Measurements from ENCODE around the gene OTOP1. TPM values are rescaled to one million over a fixed set of nuclear protein-coding genes. Genes with fewer than 3 reads are reported as not detected.

OTOP1 gene
- total and polyA plus RNA-seq, 2 of the 4 experiments (the other 2 are of a cell fraction), result not detected

DNA sequence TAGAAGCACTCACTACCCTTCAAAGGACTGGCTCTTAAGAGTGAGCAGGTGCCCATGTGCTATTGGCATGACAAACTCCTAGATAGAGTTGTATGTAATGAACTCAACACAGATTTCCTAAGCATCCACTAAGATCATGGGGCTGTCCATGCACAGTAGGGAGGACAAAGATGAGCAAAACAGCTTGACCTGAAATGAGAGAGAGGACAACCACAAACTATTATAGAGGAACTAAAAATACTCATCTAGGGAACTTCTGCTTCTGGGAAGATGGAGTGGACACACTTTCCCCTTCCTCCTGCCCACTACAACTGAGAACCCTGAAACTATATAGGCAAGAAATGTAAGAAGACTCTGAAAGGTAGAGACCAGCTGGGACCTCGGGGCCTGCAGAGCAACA, 42.0 kb upstream of the OTOP1 start:
- H3K36me3 ChIP-seq (ENCODE audit: control insufficient read depth, insufficient read depth, low read length), result peaks cover 25% of the 10 kb centered on the region
- no TSS peak for BruUV-seq (replicated peaks)
- dilution Hi-C loops (cut with HindIII; ENCODE audit: low sequenced_read_pairs, unreplicated experiment), result no loop called here

More for the DNA sequence above, 42.0 kb upstream of the OTOP1 start:
- H3K23ac ChIP-seq (ENCODE audit: low read depth, low read length), result no peak overlapping the region
- whole genome bisulfite sequencing, 2 experiments (ENCODE audit: extremely low coverage in 2 of 2, insufficient read length in 1 of 2), result no CpG with 5 or more reads among the region's 1 CpG
- no peak overlapping the region for H4K5ac ChIP-seq (ENCODE audit: low read depth, low read length)
- no peak overlapping the region for H3K14ac ChIP-seq (replicated peaks; ENCODE audit: low read depth, low read length)
- no peak overlapping the region for H3K4me3 ChIP-seq (ENCODE audit: insufficient read depth, low read depth, low read length)
- H2BK120ac ChIP-seq (ENCODE audit: low read depth, low read length), result no peak overlapping the region
- ChIA-PET POLR2A (ENCODE audit: unreplicated experiment) (no interaction called here), CTCF (interaction anchor here (1.6 kb wide), 1 partner anchor 9 kb away, joined by 5 read pairs; no protein-coding TSS in a partner anchor)
- intact Hi-C loops (cut with micrococcal nuclease), result no loop called here
- H2AK5ac ChIP-seq (ENCODE audit: low read depth, low read length), result no peak overlapping the region
- no peak overlapping the region for H3K18ac ChIP-seq (ENCODE audit: low read depth, low read length)
- H4K8ac ChIP-seq (ENCODE audit: low read depth in 2 of 2, low read length in 2 of 2), result no peak overlapping the region
- no peak overlapping the region for H2AFZ ChIP-seq (replicated peaks; ENCODE audit: low read length, poor library complexity)
- in situ Hi-C loops (cut with MboI; ENCODE audit: low sequenced_read_pairs), result no loop called here
- DNase-seq, result no peak
- H3K27me3 ChIP-seq (ENCODE audit: control insufficient read depth, insufficient read depth, low read length), result no peaks in the 10 kb centered on the region
- no peaks in the 10 kb centered on the region for H3K79me1 ChIP-seq (ENCODE audit: low read depth in 1 of 2, low read length in 2 of 2)
- ATAC-seq (ENCODE audit: low read depth), result no peak
- no peaks in the 10 kb centered on the region for H3K9me1 ChIP-seq (ENCODE audit: insufficient read depth, low read length)
- H4K20me1 ChIP-seq (ENCODE audit: insufficient read depth, low read length), result no peaks in the 10 kb centered on the region
- H2BK15ac ChIP-seq (ENCODE audit: low read depth, low read length), result no peak overlapping the region
- no peak overlapping the region for H3K56ac ChIP-seq (ENCODE audit: extremely low read depth, insufficient read depth, low read length)
- no peaks in the 10 kb centered on the region for H3K9me3 ChIP-seq (ENCODE audit: control insufficient read depth, insufficient read depth, low read length)
- no peak overlapping the region for H4K91ac ChIP-seq (ENCODE audit: insufficient read depth, low read depth, low read length)
- H3K4ac ChIP-seq (ENCODE audit: low read depth, low read length), result no peak overlapping the region
- no peak for TF ChIP-seq CHD1 (IDR thresholded peaks at IDR 0.05; ENCODE audit: low read depth, low read length)
- TF ChIP-seq CEBPB (IDR thresholded peaks at IDR 0.05; ENCODE audit: low read depth, low read length), result no peak
- TF ChIP-seq, protein P1, sequence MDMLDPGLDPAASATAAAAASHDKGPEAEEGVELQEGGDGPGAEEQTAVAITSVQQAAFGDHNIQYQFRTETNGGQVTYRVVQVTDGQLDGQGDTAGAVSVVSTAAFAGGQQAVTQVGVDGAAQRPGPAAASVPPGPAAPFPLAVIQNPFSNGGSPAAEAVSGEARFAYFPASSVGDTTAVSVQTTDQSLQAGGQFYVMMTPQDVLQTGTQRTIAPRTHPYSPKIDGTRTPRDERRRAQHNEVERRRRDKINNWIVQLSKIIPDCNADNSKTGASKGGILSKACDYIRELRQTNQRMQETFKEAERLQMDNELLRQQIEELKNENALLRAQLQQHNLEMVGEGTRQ (IDR thresholded peaks at IDR 0.05; ENCODE audit: low read depth, low read length), result no peak
- H2BK5ac ChIP-seq (ENCODE audit: low read depth, low read length, poor library complexity, severe bottlenecking), result no peak overlapping the region
- H3K9ac ChIP-seq (ENCODE audit: low read depth, low read length), result no peak overlapping the region
- H3K4me2 ChIP-seq (ENCODE audit: low read depth, low read length), result no peak overlapping the region
- no peak overlapping the region for H3K27ac ChIP-seq (ENCODE audit: insufficient read depth, low read length)
- no peaks in the 10 kb centered on the region; the same call in 1 of the 2 replicates for H3K4me1 ChIP-seq (ENCODE audit: control insufficient read depth, insufficient read depth, low read length)
- H2AK9ac ChIP-seq (replicated peaks; ENCODE audit: low read depth, low read length, poor library complexity), result no peak overlapping the region
- H2BK20ac ChIP-seq (ENCODE audit: low read depth, low read length), result no peak overlapping the region

All from IMR-90 (cell line).